Measurements from ENCODE around the gene HIVEP1.

GRCh38 chr6:12132351-12133222 is 120.5 kb downstream of the HIVEP1 start:
- TF ChIP-seq POLR2AphosphoS5 (IDR thresholded peaks at IDR 0.05; ENCODE audit: low read depth, low read length) (no peak), CHD2 (IDR thresholded peaks at IDR 0.05; ENCODE audit: low read length, partially characterized antibody) (no peak), JUND (IDR thresholded peaks at IDR 0.05) (no peak; the same call in 1 of the 2 replicates), PBX3 (IDR thresholded peaks at IDR 0.05) (no peak), ZBTB33 (IDR thresholded peaks at IDR 0.05; ENCODE audit: borderline replicate concordance, low read depth) (no peak), CTCF (IDR thresholded peaks at IDR 0.05) (no peak), EP300 (IDR thresholded peaks at IDR 0.05; ENCODE audit: borderline replicate concordance in 1 of 2, low read depth in 1 of 2, low read length in 1 of 2) (no peak), USF2 (IDR thresholded peaks at IDR 0.05; ENCODE audit: borderline replicate concordance, low read depth, low read length) (no peak), USF1 (IDR thresholded peaks at IDR 0.05; ENCODE audit: borderline replicate concordance, low read depth) (no peak), RFX5 (IDR thresholded peaks at IDR 0.05; ENCODE audit: low read length) (no peak), FOXM1 (IDR thresholded peaks at IDR 0.05; ENCODE audit: low read depth) (no peak), TAF1 (IDR thresholded peaks at IDR 0.05; ENCODE audit: borderline replicate concordance, low read depth, low read length) (no peak), MXI1 (IDR thresholded peaks at IDR 0.05; ENCODE audit: low read depth, low read length) (no peak), IRF3 (IDR thresholded peaks at IDR 0.05; ENCODE audit: low read depth, low read length) (no peak)

Measured in SK-N-SH (cell line).